ENCODE measurements around the gene ANGPT4.
"Not testable (repeated sequence)": the region's sequence is repeated elsewhere in the genome, so short reads cannot be mapped to it uniquely, and the experiment has no call there.

Gene ANGPT4

DNA sequence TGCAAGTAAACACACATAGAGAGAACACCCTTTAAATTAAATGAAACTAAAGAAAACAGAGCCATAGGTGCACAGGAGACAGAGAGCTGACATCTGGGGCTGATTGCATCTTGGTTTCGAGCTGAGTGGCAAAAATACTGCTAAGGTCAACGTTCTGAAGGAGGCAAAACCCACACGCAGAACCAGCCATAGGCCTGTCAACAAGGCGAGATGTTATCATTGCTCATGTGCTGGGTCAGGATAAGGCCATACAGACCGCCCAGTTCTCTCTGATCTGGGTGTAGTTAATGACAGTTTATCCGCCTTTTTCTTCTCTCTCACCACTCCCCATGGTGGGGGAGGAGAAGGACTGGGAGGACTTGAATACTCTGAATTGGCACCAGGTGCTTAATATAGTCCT is 87.1 kb downstream of the ANGPT4 start:
- no peak for DNase-seq
- TF ChIP-seq, protein P1, sequence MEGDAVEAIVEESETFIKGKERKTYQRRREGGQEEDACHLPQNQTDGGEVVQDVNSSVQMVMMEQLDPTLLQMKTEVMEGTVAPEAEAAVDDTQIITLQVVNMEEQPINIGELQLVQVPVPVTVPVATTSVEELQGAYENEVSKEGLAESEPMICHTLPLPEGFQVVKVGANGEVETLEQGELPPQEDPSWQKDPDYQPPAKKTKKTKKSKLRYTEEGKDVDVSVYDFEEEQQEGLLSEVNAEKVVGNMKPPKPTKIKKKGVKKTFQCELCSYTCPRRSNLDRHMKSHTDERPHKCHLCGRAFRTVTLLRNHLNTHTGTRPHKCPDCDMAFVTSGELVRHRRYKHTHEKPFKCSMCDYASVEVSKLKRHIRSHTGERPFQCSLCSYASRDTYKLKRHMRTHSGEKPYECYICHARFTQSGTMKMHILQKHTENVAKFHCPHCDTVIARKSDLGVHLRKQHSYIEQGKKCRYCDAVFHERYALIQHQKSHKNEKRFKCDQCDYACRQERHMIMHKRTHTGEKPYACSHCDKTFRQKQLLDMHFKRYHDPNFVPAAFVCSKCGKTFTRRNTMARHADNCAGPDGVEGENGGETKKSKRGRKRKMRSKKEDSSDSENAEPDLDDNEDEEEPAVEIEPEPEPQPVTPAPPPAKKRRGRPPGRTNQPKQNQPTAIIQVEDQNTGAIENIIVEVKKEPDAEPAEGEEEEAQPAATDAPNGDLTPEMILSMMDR (IDR thresholded peaks at IDR 0.05; ENCODE audit: low read depth, low read length) = no peak
- Histone ChIP-seq H3K36me3 (no peaks in the 10 kb centered on the region), H3K9me3 (ENCODE audit: severe bottlenecking) (no peaks in the 10 kb centered on the region), H3K4me3 (ENCODE audit: low read depth, low read length) (no peak overlapping the region), H3K27ac (no peak overlapping the region), H3K27me3 (ENCODE audit: insufficient read depth, low read depth, severe bottlenecking) (no peaks in the 10 kb centered on the region)

DNA sequence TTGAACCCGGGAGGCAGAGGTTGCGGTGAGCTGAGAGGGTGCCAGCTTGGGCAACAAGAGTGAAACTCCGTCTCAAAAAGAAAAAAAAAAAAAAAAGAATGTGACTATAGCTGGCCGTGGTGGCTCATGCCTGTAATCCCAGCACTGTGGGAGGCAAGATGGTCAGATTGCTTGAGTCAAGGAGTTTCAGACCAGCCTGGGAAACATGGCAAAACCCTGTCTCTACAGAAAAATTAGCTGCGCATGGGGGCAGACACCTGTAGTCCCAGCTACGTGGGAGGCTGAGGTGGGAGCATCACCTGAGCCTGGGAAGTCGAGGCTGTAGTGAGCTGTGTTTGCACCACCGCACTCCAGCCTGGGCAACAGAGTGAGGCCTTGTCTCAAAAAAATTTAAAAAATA is 88.2 kb downstream of the ANGPT4 start:
- H3K4me3 ChIP-seq (ENCODE audit: low read depth, low read length); H3K27ac ChIP-seq; DNase-seq; H3K36me3 ChIP-seq; H3K27me3 ChIP-seq (ENCODE audit: insufficient read depth, low read depth, severe bottlenecking); H3K9me3 ChIP-seq (ENCODE audit: severe bottlenecking): not testable (repeated sequence)

DNA sequence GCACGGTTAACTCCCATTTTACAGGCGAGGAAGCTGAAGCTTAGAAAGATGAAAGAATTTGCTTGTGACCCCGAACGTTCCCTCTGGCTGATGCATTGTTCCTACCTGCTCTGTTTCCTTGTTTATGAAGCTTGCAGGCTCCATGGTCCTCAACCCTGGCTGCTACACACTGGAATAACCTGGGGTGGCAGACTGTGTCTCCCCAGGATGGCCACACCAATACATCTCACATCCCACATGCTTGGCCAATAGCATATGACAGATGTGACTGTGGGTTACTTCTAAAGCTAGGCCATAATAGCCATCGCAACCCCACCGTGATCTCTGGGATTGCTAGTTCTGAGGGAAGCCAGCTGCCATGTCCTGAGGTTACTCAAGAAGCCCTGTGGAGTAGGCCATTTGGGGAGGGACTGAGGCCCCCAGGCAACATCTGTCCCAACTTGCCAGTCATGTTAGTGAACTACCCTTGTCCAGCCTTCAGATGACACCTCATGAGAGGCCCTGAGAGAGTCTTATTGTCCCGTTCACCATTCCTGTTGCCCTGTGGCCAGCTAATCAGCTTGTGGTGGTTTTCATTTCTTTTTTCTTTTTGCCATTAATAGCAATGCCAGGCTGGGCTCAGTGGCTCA is 89.3 kb downstream of the ANGPT4 start:
- Histone ChIP-seq H3K27ac (no peak overlapping the region), H3K9me3 (ENCODE audit: severe bottlenecking) (no peaks in the 10 kb centered on the region), H3K4me3 (ENCODE audit: low read depth, low read length) (no peak overlapping the region), H3K27me3 (ENCODE audit: insufficient read depth, low read depth, severe bottlenecking) (no peaks in the 10 kb centered on the region), H3K36me3 (no peaks in the 10 kb centered on the region)
- TF ChIP-seq, protein P1 (IDR thresholded peaks at IDR 0.05; ENCODE audit: low read depth, low read length) = no peak
- DNase-seq = no peak

DNA sequence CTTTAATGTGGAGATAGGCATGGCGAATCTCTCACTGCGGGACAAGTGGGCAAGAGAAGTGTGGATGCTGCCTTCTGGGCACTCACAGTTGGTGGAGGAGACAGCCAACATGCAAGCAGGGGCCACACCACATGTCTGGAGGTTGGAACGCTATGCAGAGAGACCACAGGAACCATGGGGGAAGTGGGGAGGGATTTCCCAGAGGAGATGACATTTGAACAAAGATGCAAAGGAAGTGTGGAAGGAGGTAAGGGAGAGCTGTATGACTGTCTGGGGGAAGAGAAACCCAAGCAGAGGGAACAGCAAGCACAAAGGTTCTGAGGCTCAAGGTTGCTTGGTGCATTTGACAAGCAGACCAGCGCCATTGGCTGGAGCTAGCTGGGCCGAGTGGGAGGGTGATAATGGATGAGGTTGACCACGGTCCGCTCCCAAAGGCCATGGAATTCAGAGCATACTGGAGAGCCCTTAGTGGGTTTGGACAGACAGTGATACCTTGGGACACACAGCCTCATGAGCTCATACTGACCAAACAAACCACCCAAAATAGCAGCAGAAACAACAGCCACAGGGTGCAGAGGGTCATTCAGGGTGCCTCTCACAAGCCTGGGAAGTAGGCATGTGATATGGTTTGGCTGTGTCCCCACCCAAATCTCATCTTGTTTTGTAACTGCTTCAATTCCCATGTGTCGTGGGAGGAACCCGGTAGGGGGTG is 90.3 kb downstream of the ANGPT4 start:
- no peak for DNase-seq
- Histone ChIP-seq H3K36me3 (no peaks in the 10 kb centered on the region), H3K27ac (no peak overlapping the region), H3K9me3 (ENCODE audit: severe bottlenecking) (no peaks in the 10 kb centered on the region), H3K4me3 (ENCODE audit: low read depth, low read length) (no peak overlapping the region), H3K27me3 (ENCODE audit: insufficient read depth, low read depth, severe bottlenecking) (no peaks in the 10 kb centered on the region)
- TF ChIP-seq, protein P1 (IDR thresholded peaks at IDR 0.05; ENCODE audit: low read depth, low read length) = no peak

DNA sequence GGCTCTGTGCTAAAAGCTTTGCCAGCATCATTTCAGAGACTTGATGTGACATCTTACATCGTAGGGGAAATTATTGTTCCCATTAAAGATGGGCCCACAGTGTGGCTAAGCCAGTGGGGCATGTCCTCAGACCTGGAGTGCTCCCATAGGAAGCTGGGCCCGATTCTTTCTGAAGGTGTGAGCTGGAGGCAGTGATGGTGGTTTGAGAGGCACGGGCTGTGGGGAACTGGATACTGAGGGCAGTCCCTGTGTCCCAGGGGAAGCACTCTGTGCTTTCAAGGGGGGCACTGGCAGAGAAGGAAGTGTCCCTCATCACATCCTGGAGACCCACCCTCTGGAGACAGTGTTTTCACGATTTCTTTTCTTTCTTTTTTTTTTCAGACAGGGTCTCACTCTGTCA is 91.2 kb downstream of the ANGPT4 start:
- Histone ChIP-seq H3K4me3 (ENCODE audit: low read depth, low read length) (no peak overlapping the region), H3K27me3 (ENCODE audit: insufficient read depth, low read depth, severe bottlenecking) (no peaks in the 10 kb centered on the region), H3K9me3 (ENCODE audit: severe bottlenecking) (no peaks in the 10 kb centered on the region), H3K36me3 (no peaks in the 10 kb centered on the region), H3K27ac (no peak overlapping the region)
- no peak for DNase-seq
- TF ChIP-seq, protein P1 (IDR thresholded peaks at IDR 0.05; ENCODE audit: low read depth, low read length) = no peak

DNA sequence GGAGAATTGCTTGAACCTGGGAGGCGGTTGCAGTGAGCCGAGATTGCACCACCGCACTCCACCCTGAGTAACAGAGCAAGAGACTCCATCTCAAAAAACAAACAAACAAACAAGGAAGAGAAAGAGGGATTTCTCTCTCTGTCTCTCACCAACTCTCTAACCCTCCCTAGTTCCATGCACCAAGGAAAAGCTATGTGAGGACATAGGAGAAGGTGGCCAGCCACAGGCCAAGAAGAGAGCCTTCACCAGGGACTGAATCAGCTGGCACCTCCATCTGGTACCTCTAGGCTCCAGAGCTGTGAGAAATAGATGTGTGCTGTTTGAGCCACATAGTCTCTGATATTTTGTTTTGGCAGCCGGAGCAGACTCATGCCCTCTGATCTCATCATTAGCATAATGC is 91.6 kb downstream of the ANGPT4 start:
- H3K27ac ChIP-seq = no peak overlapping the region
- H3K4me3 ChIP-seq (ENCODE audit: low read depth, low read length) = no peak overlapping the region
- no peaks in the 10 kb centered on the region for H3K27me3 ChIP-seq (ENCODE audit: insufficient read depth, low read depth, severe bottlenecking)
- TF ChIP-seq, protein P1 (IDR thresholded peaks at IDR 0.05; ENCODE audit: low read depth, low read length) = no peak
- no peaks in the 10 kb centered on the region for H3K9me3 ChIP-seq (ENCODE audit: severe bottlenecking)
- H3K36me3 ChIP-seq = no peaks in the 10 kb centered on the region
- no peak for DNase-seq

Data from WERI-Rb-1 (cell line).